ENCODE measurements around the gene MAP1B.

- TF ChIP-seq CTCF (conservative IDR thresholded peaks at IDR 0.05; ENCODE audit: low read depth, low read length) (no peak), EZH2 (IDR thresholded peaks at IDR 0.05; ENCODE audit: borderline replicate concordance, low read depth, low read length, poor library complexity, severe bottlenecking) (no peak)
These were observed 65.5 kb downstream of the MAP1B start for GRCh38 chr5:72172786-72173185.
